Measurements from ENCODE around the gene SARDH. TPM values are rescaled to one million over a fixed set of nuclear protein-coding genes. Genes with fewer than 3 reads are reported as not detected.

The SARDH gene
- polyA plus RNA-seq, 4 donors, result 7.4 to 12.6 (median 10.2) TPM

DNA sequence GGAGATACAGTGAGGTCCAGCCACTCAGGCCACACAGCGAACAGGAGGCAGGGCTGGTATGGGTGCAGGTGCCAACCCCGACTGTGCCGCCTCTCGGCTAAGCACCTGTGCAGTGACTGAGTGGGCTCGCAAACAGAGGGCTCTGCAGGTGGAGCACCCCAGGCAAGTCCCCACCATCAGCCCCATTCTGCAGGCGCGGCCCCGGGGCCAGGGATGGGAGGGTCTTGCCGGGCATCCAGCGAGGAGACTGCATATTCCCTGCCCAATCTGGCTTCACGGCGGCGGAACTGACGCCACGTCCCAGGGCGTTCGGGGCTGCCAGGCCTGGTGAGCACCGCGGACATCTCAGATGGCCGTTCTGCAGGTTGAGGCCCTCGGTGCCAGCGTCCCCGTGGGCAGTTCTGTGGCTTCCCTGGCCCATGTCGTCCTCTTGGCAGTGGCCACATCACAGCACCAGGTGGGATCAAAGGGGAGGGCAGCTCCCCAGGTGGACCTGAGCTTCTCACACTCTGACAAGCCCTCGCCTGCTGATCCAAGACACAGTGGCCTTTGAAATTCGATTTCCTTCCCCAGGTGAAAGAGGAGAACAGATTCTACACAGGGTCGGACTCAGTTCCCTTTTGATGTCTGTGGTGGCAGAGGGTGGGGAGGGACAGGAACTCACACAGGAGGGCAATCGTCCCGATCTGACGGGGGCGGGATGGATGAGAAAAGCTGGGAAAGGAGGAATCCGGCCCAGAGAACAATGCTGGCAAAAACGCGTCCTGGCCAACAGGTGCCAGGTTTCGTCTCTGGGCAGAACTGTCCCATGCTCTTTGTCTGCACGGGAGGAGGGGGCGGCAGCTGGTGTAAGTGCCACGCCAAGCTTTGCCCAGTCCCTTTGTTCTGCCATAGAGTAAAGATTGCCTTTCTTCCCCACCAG lies 83.2 kb downstream of the SARDH start:
- DNase-seq (ENCODE audit: low read depth in 4 of 4, low spot score in 3 of 4), result no peak

GRCh38 chr9:133653638-133654037 lies 84.5 kb downstream of the SARDH start:
- DNase-seq (ENCODE audit: low read depth in 4 of 4, low spot score in 3 of 4), result no peak

DNA sequence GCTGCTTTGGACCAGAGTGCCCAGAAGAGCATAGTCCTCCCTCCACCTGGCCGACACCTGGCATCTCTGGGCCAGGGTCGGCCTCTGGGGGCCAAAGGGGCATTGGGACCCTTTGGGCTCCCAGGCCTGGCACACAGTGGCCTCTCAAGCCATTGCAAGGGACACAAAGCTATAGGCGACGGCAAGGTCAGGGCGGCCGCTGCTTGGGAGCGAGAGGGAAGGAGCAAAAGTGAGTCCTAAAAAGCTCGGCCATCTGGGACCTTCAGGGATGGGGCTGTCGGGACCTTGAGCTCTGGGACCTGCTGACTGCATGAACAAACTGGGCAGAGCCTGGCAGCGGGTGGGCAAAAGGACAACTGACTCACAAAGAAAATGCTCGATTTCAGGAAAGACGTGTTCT lies 88.1 kb downstream of the SARDH start:
- DNase-seq (ENCODE audit: low read depth in 4 of 4, low spot score in 3 of 4), result no peak

- no peak for DNase-seq (ENCODE audit: low read depth in 4 of 4, low spot score in 3 of 4)
Measured at GRCh38 chr9:133649194-133649593, 89.0 kb downstream of the SARDH start.

DNA sequence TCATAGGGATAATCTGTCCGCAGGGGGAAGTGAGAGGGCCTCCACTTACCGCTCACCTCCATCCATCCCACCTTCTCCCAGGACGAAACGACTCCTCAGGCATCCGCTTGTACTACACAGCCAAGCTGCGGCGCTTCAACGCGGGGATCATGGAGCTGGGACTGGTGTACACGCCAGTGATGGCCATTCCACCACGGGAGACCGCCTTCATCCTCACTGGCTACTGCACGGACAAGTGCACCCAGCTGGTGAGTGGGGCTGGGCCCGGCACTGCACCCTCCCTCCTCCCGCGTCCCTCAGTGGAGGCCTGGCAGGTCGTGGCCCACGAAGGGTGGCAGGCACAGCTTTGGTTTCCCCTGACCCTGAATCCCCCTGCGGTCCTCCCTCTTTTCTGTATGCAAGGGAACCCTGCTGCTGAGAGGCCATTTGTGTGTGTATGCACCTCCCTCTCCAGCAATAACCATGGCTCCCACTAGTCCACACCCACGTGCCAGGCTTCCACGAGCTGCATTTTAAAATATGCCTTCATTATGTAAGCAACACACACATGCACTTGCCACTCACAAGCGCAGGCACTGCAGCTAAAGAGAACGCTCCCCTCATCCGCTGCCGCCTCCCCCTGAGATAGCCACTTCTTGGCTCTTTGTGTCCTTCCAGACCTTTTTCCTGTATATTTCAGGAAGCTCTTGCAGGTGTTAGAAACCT lies 90.2 kb downstream of the SARDH start:
- no peak for DNase-seq (ENCODE audit: low read depth in 4 of 4, low spot score in 3 of 4)

- no peak for DNase-seq (ENCODE audit: low read depth in 4 of 4, low spot score in 3 of 4)
Measured at GRCh38 chr9:133647148-133647547, 91.0 kb downstream of the SARDH start.

GRCh38 chr9:133645021-133645765 lies 93.0 kb downstream of the SARDH start:
- no peak for DNase-seq (ENCODE audit: low read depth in 4 of 4, low spot score in 3 of 4)

DNA sequence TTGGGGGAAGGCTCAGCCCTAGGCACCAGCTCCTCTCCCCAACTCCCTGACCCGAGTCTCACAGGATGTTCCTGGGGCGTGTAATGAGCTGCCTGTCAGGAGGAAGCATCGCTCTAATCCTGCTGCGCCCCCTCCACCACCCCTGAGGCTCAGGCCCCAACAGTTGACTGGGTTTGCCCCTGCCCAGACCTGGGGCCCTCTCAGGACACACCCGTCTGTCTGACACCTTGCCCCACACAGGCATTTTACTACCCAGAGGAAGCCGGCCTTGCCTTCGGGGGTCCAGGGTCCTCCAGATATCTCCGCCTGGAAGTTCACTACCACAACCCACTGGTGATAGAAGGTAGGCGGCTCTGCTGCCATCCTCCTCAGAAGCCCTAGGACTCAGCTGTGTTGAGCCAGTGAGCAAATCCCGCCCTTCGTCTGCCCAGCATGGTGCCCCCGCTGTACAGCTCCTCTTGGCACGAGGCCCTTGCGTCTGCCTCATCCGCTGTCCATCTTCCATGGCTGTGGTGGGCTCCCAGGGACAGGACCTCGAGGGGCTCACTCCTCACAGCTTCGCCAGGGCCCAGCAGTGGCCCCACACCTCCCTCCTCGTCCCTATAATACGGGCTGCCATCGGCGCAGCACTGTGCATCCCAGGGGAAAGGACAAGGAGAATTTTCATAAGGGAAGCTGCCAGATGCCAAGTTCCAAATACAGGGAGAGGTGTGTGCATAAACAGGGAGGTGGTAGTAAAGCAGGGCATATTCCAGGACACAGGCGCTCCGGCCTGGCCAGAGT lies 94.0 kb downstream of the SARDH start:
- no peak for DNase-seq (ENCODE audit: low read depth in 4 of 4, low spot score in 3 of 4)

DNA sequence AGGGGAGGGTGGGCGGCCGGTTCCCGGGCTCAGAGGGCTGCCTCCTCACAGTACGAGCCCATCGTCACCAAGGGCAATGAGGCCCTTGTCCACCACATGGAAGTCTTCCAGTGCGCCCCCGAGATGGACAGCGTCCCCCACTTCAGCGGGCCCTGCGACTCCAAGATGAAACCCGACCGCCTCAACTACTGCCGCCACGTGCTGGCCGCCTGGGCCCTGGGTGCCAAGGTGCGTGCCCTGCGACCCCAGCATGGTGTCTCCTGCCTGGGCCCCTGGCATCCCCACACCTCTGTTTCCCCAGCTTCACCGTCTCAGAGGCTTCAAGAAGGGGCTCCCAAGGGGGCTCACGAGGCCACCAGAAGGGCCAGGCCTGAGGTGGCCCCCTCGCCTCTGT lies 94.8 kb downstream of the SARDH start:
- DNase-seq (ENCODE audit: low read depth in 4 of 4, low spot score in 3 of 4), result no peak

DNA sequence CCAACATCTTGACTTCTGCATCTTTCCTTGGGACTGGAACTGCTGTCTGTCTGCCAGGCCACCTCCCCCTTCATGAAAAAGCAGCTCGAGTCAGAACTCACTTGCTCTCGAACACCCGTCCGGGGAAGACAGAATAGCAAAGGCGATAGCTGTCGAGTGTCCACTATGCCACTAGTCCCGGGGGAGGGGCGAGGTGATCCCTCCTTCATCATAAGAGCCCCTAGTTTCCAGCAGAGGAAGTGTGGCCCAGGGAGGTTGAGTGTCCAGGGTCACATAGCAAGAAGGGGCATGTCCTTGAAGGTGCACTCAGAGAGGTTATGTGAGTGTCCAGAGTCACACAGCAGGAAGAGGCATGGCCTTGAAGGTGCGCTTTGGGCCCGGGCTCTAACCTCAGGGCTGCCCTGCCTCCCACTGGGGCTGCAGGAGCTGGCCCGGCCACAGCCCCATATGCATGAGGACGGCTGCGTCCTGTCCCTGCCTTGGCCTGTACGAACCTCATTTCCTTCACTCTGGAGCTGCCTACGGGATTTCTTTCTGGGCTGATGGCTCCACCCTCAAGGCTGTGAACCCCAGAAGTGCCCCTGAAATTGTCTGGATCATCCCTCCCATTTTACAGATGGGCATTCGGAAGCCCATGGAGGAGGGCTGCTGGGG lies 95.3 kb downstream of the SARDH start:
- DNase-seq (ENCODE audit: low read depth in 4 of 4, low spot score in 3 of 4), result no peak

DNA sequence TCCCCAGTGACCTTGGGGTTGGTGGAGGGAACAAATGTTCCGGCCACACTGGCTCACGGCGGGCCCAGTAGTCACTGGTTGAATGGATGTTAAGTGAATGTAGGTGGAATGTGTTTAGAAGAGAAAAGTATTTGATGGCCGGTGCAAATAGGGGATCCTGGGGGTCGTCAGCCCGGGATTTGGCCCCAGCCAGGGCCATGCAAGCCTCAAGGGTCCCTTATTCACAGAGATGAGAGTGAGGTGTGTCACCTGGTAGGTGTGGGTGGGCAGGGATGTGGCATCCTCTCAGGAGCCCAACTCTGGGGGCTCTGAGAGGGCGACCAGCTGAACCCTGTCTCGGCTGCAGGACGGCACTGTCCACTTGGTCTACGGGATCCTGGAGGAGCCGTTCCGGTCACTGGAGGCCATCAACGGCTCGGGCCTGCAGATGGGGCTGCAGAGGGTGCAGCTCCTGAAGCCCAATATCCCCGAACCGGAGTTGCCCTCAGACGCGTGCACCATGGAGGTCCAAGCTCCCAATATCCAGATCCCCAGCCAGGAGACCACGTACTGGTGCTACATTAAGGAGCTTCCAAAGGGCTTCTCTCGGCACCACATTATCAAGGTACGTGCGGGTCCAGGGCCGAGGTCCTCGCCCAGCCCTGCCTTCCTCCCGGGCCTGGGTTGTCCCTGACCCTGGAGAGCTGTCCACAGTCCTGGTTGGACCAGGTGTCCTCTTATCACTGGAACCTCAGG lies 96.1 kb downstream of the SARDH start:
- DNase-seq (ENCODE audit: low read depth in 4 of 4, low spot score in 3 of 4), result no peak

- no peak for DNase-seq (ENCODE audit: low read depth in 4 of 4, low spot score in 3 of 4)
Measured at GRCh38 chr9:133641396-133641655, 96.8 kb downstream of the SARDH start.

- DNase-seq (ENCODE audit: low read depth in 4 of 4, low spot score in 3 of 4), result no peak
Measured at GRCh38 chr9:133640580-133641395, 97.4 kb downstream of the SARDH start.

DNA sequence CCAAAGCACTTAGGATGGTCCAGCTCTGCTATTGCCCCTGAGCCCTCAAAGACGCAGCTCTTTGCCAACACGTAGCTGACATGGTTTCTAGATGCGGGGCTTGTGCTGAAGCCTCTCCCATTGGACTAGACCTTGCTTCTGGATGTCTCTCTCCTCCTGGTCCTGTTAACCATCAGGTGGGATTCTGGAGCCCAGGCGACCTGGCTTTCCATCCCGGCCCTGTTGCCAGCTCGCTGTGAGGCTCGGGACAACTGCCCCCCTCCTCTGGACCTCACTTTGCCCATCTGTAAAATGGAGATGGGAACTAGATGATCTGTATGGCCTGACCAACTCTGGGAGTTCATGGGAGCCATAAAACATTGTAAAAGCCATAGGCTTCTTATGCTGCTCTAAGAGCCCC lies 98.0 kb downstream of the SARDH start:
- DNase-seq (ENCODE audit: low read depth in 4 of 4, low spot score in 3 of 4), result no peak

- DNase-seq (ENCODE audit: low read depth in 4 of 4, low spot score in 3 of 4), result no peak
Measured at GRCh38 chr9:133639613-133640012, 98.5 kb downstream of the SARDH start.

DNA sequence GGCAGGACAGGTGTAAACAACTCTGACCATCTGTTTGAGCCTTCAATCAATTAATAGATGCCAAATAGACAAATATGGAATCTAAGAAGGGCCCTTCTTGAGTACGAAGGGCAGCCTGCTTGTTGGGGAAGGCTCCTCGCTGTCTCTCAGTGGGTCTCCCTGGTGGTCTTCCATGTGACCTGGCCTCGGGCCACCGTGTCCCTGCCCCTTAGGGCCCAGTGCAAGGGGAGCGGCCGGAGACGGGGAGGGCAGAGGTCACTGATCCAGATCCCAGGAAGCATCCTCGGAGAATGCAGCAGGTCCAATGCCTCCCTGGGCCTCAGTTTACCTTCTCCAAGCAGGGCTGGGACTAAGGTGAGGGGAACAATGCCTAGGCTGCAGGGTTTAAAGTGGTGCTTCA lies 99.4 kb downstream of the SARDH start:
- DNase-seq (ENCODE audit: low read depth in 4 of 4, low spot score in 3 of 4), result no peak

- DNase-seq (ENCODE audit: low read depth in 4 of 4, low spot score in 3 of 4), result no peak
Measured at GRCh38 chr9:133638076-133638475, 100.1 kb downstream of the SARDH start.

DNA sequence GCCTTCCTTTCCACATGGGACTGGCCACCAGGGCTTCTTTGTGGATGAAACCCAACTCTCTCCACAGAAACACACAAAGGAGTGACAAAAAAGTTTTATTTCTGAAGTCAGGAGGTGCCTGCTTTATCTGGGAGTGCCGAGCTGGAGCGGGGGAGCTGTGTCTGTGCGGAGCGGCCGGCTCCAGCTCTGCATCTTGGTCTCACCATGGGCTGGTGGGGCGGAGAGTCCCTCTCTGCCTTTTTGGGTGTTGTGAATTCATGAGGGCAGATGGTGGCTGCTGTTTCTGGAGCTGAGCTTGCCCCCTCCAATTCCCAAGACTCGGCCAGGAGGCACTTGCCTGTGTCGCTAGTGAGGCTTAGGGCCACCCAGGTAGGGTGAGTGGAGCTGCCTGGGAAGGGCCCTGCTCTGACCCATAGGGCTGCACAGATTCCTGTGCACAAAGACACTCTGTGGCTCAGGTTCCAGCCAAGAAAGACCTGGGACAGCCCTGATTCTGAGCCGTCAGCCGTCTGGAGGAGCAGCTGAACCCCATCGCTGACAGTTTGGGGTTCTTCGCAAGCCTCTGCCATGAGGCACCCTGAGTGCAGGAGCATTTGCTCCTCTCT lies 100.6 kb downstream of the SARDH start:
- DNase-seq (ENCODE audit: low read depth in 4 of 4, low spot score in 3 of 4), result no peak
